GM12891 (cell line): ENCODE measurements around the gene B3GNT9.

Experiments
- POLR2A ChIP-seq: IDR thresholded peaks from 2 replicates; pipeline ENCODE4 v1.6.1; 2011; ENCODE audit warnings: low read depth, low read length, control low read depth
- POLR2AphosphoS5 ChIP-seq: IDR thresholded peaks from 2 replicates; pipeline ENCODE4 v1.6.1; 2011; ENCODE audit warnings: low read depth, low read length, control low read depth
- TAF1 ChIP-seq: IDR thresholded peaks from 2 replicates; pipeline ENCODE4 v1.6.1; 2011; ENCODE audit warnings: low read depth, low read length, control low read depth

DNA sequence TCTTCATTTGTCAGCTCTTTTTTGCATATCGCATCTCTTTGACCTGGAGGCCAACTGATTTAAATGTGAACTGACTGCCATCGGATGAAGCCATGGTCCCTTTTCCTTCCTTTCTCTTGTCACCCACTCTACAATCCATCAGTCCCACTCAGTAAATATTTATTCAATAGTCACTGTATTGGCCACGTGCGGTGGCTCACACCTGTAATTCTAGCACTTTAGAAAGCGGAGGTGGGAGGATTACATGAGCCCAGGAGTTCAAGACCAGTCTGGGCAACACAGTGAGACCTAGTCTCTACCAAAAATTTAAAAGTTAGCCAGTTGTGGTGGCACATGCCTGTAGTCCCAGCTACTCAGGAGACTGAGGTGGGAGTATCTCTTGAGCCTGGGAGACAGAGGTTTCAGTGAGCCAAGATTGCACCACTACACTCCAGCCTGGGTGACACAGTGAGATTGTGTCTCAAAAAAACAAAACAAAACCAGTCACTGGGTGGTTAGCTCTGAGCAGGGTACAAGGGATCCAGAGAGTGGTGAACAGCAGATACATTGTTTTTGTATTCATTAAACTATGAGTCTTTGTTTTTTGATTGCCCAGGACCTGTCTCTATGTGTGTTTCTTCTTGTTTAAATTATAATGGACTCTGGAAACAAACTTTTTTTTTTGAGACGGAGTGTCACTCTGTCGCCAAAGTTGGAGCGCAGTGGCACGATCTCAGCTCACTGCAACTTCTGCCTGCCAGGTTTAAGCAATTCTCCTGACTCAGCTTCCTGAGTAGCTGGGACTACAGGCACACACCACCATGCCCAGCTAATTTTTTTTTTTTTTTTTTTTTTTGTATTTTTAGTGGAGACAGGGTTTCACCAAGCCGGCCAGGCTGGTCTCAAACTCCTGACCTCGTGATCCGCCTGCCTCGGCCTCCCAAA, 34.1 kb downstream of the B3GNT9 start:
- TF ChIP-seq POLR2AphosphoS5 (no peak), TAF1 (no peak), POLR2A (no peak)
